Uterus (tissue), 4 donors: ENCODE data around the gene SLC22A23. TPM values are rescaled to one million over a fixed set of nuclear protein-coding genes. Genes with fewer than 3 reads are reported as not detected.

ENCODE experiments used
- DNase-seq, 2 donors: peaks; one replicate each; pipeline ENCODE4 v3.0.0-alpha.2; 2019 to 2020
- H3K27ac ChIP-seq, 2 donors: fragments of 200-600 bp; sonication (generic); 1 replicate in 1 of 2; 2 replicates in 1 of 2; pipeline ENCODE4 v1.5.1; 2016 to 2018
- H3K27me3 ChIP-seq, 2 donors: fragments of 200-600 bp; sonication (generic); one replicate each; pipeline ENCODE4 v1.5.1; 2018 to 2019; ENCODE audit warnings: control low read depth in 1 of 2
- H3K36me3 ChIP-seq, 2 donors: fragments of 200-600 bp; sonication (generic); one replicate each; pipeline ENCODE4 v1.5.1; 2019; ENCODE audit warnings: control low read depth in 1 of 2
- H3K4me1 ChIP-seq, 2 donors: fragments of 200-600 bp; sonication (generic); one replicate each; pipeline ENCODE4 v1.5.1; 2018 to 2019; ENCODE audit warnings: control low read depth in 1 of 2
- H3K4me3 ChIP-seq, 2 donors: fragments of 200-600 bp; sonication (generic); 1 replicate in 1 of 2; 2 replicates in 1 of 2; pipeline ENCODE4 v1.5.1; 2018 to 2019; ENCODE audit warnings: mild to moderate bottlenecking in 1 of 2
- H3K9me3 ChIP-seq, 2 donors: fragments of 200-600 bp; sonication (generic); one replicate each; pipeline ENCODE4 v1.5.1; 2019; ENCODE audit warnings: control low read depth in 1 of 2
- CTCF ChIP-seq, 4 experiments: fragments of 200-600 bp in 2 of 4; fragments of 450-650 bp in 2 of 4; sonication (generic) in 2 of 4; IDR thresholded peaks; one replicate each; pipeline ENCODE4 v1.5.1; 2016 to 2019; ENCODE audit warnings: antibody characterized with exemption in 4 of 4, mild to moderate bottlenecking in 2 of 4, moderate library complexity in 1 of 4
- POLR2A ChIP-seq, 2 donors: fragments of 450-650 bp; IDR thresholded peaks; one replicate each; pipeline ENCODE4 v1.6.1; 2016; ENCODE audit warnings: antibody characterized with exemption in 2 of 2, mild to moderate bottlenecking in 1 of 2, moderate library complexity in 1 of 2
- intact Hi-C: fragments of 100-400 bp; cut with DNase I; formaldehyde crosslinking; loops from one replicate; pipeline ENCODE4 v1.15.1; 2023; ENCODE audit warnings: low total_unique reads
- total RNA-seq, 4 donors: library from RNA; depleted of rRNA in 3 of 4; stranded (reverse); fragments of >200 nt in 3 of 4; gene quantifications; one replicate each; pipeline versions ENCODE4 v1.1.0 to v1.2.4, GENCODE V29; 2014 to 2023
- donor health status: DM: yes; HTN: yes; CAD: no.

SLC22A23 gene
- total RNA-seq, 4 donors from 2014 or later = 5.4 to 27.6 (median 9.7) TPM

GRCh38 chr6:3421143-3421542 is 35.7 kb downstream of the SLC22A23 start:
- no peak for DNase-seq
- Histone ChIP-seq H3K36me3 (no peaks in the 10 kb centered on the region), H3K4me1 (no peaks in the 10 kb centered on the region), H3K4me3 (no peak overlapping the region), H3K9me3 (no peaks in the 10 kb centered on the region), H3K27ac (no peak overlapping the region), H3K27me3 (no peaks in the 10 kb centered on the region)
- TF ChIP-seq CTCF (IDR thresholded peaks at IDR 0.05) = no peak
- TF ChIP-seq POLR2A (IDR thresholded peaks at IDR 0.05) = no peak
- intact Hi-C loops = no loop called here

GRCh38 chr6:3419624-3420272 is 37.1 kb downstream of the SLC22A23 start:
- Histone ChIP-seq H3K9me3 (no peaks in the 10 kb centered on the region), H3K27ac (no peak overlapping the region), H3K36me3 (no peaks in the 10 kb centered on the region), H3K4me1 (no peaks in the 10 kb centered on the region), H3K27me3 (no peaks in the 10 kb centered on the region), H3K4me3 (no peak overlapping the region)
- TF ChIP-seq CTCF (IDR thresholded peaks at IDR 0.05) (no peak), POLR2A (IDR thresholded peaks at IDR 0.05) (no peak)
- no peak for DNase-seq
- intact Hi-C loops = no loop called here

GRCh38 chr6:3418496-3419060 is 38.3 kb downstream of the SLC22A23 start:
- no peaks in the 10 kb centered on the region for H3K4me1 ChIP-seq
- DNase-seq = no peak
- H3K27ac ChIP-seq = no peak overlapping the region
- intact Hi-C loops = no loop called here
- no peak overlapping the region for H3K4me3 ChIP-seq
- H3K36me3 ChIP-seq = no peaks in the 10 kb centered on the region
- H3K27me3 ChIP-seq = no peaks in the 10 kb centered on the region
- TF ChIP-seq POLR2A (IDR thresholded peaks at IDR 0.05) (no peak), CTCF (IDR thresholded peaks at IDR 0.05) (no peak)
- no peaks in the 10 kb centered on the region for H3K9me3 ChIP-seq

GRCh38 chr6:3417473-3417872 is 39.4 kb downstream of the SLC22A23 start:
- intact Hi-C loops = no loop called here
- Histone ChIP-seq H3K4me3 (no peak overlapping the region), H3K4me1 (no peaks in the 10 kb centered on the region), H3K36me3 (no peaks in the 10 kb centered on the region), H3K9me3 (no peaks in the 10 kb centered on the region), H3K27ac (no peak overlapping the region), H3K27me3 (no peaks in the 10 kb centered on the region)
- TF ChIP-seq POLR2A (IDR thresholded peaks at IDR 0.05) (no peak), CTCF (IDR thresholded peaks at IDR 0.05) (no peak)
- DNase-seq = no peak

- no peak for DNase-seq
- no peak overlapping the region for H3K27ac ChIP-seq
- H3K27me3 ChIP-seq = no peaks in the 10 kb centered on the region
- H3K36me3 ChIP-seq = no peaks in the 10 kb centered on the region
- no peaks in the 10 kb centered on the region for H3K4me1 ChIP-seq
- no peak overlapping the region for H3K4me3 ChIP-seq
- TF ChIP-seq POLR2A (IDR thresholded peaks at IDR 0.05) (no peak), CTCF (IDR thresholded peaks at IDR 0.05) (no peak)
- intact Hi-C loops = no loop called here
- no peaks in the 10 kb centered on the region for H3K9me3 ChIP-seq
Observed at GRCh38 chr6:3415490-3415889, 41.4 kb downstream of the SLC22A23 start.
